OCI-LY1 (cell line): ENCODE measurements around the gene CYBRD1.

Experiments
- H2AFZ ChIP-seq: fragments of 200-600 bp; sonication (generic), shearing (Covaris generic); 2 replicates; pipeline ENCODE4 v1.6.0; 2014; ENCODE audit warnings: antibody characterized with exemption, mild to moderate bottlenecking, low read length
- H3F3A ChIP-seq: fragments of 200-600 bp; sonication (generic), shearing (Covaris generic); 2 replicates; pipeline ENCODE4 v1.6.0; 2014; ENCODE audit warnings: mild to moderate bottlenecking, antibody characterized with exemption, low read length, moderate library complexity; ENCODE audit not compliant: insufficient read depth
- H3K27ac ChIP-seq: fragments of 200-600 bp; sonication (generic); 2 replicates; pipeline ENCODE4 v1.5.1; 2014; ENCODE audit warnings: low read length, mixed run types, mild to moderate bottlenecking, low read depth; ENCODE audit not compliant: poor library complexity, severe bottlenecking
- H3K27me3 ChIP-seq: fragments of 200-600 bp; sonication (generic); 2 replicates; pipeline ENCODE4 v1.6.0; 2014; ENCODE audit warnings: antibody characterized with exemption, mild to moderate bottlenecking, low read length, moderate library complexity; ENCODE audit not compliant: insufficient read depth
- H3K36me3 ChIP-seq: fragments of 200-600 bp; sonication (generic); 2 replicates; pipeline ENCODE4 v1.6.1; 2014; ENCODE audit warnings: mild to moderate bottlenecking, antibody characterized with exemption, low read length, moderate library complexity, mixed read lengths; ENCODE audit not compliant: insufficient read depth
- H3K4me1 ChIP-seq: fragments of 200-600 bp; sonication (generic); 2 replicates; pipeline ENCODE4 v1.5.1; 2014; ENCODE audit warnings: mild to moderate bottlenecking, low read length, moderate library complexity; ENCODE audit not compliant: insufficient read depth, severe bottlenecking
- H3K4me2 ChIP-seq: fragments of 200-600 bp; sonication (generic), shearing (Covaris generic); 2 replicates; pipeline ENCODE4 v1.6.1; 2014; ENCODE audit warnings: low read length
- H3K4me3 ChIP-seq: fragments of 200-600 bp; sonication (generic); 2 replicates; pipeline ENCODE4 v1.5.1; 2014; ENCODE audit warnings: low read length, low read depth, mild to moderate bottlenecking, mixed read lengths; ENCODE audit not compliant: poor library complexity, severe bottlenecking
- H3K79me2 ChIP-seq: fragments of 200-600 bp; shearing (Covaris generic); 2 replicates; pipeline ENCODE4 v1.6.1; 2016; ENCODE audit warnings: mixed run types, low read length, mixed read lengths; ENCODE audit not compliant: insufficient read depth
- H3K9ac ChIP-seq: fragments of 200-600 bp; sonication (generic), shearing (Covaris generic); 2 replicates; pipeline ENCODE4 v1.6.1; 2014; ENCODE audit warnings: mild to moderate bottlenecking, low read length, mixed read lengths
- H3K9me2 ChIP-seq: fragments of 200-600 bp; sonication (generic), shearing (Covaris generic); 2 replicates; pipeline ENCODE4 v1.6.1; 2014; ENCODE audit warnings: low read depth, mild to moderate bottlenecking, low read length, mixed read lengths
- H3K9me3 ChIP-seq: fragments of 200-600 bp; shearing (Covaris generic); 2 replicates; pipeline ENCODE4 v1.6.1; 2014; ENCODE audit warnings: low read length, mixed read lengths
- H4K20me1 ChIP-seq: fragments of 200-600 bp; sonication (generic), shearing (Covaris generic); 2 replicates; pipeline ENCODE4 v1.6.0; 2016; ENCODE audit warnings: mild to moderate bottlenecking, low read length; ENCODE audit not compliant: insufficient read depth
- CTCF ChIP-seq: fragments of 200-600 bp; sonication (generic), shearing (Covaris generic); IDR thresholded peaks from 2 replicates; pipeline ENCODE4 v1.5.1; 2017; ENCODE audit warnings: mild to moderate bottlenecking, antibody characterized with exemption, low read length, moderate library complexity, mixed read lengths
- EZH2 ChIP-seq: fragments of 200-600 bp; sonication (generic), shearing (Covaris generic); IDR thresholded peaks from 2 replicates; pipeline ENCODE4 v1.8.0; 2017; ENCODE audit warnings: borderline replicate concordance, mixed run types, mild to moderate bottlenecking, antibody characterized with exemption, low read length, moderate library complexity, mixed read lengths

The CYBRD1 gene

GRCh38 chr2:171600126-171600525 lies 77.9 kb downstream of the CYBRD1 start:
- Histone ChIP-seq H2AFZ (no peak overlapping the region), H3K9me2 (no peaks in the 10 kb centered on the region), H3K27ac (no peak overlapping the region), H3K9me3 (no peaks in the 10 kb centered on the region), H3K79me2 (no peaks in the 10 kb centered on the region), H3K27me3 (no peaks in the 10 kb centered on the region), H3F3A (no peaks in the 10 kb centered on the region), H4K20me1 (no peaks in the 10 kb centered on the region), H3K4me2 (no peak overlapping the region), H3K36me3 (no peaks in the 10 kb centered on the region), H3K9ac (no peak overlapping the region), H3K4me1 (no peaks in the 10 kb centered on the region), H3K4me3 (no peak overlapping the region)
- TF ChIP-seq CTCF = no peak
- no peak for TF ChIP-seq EZH2

GRCh38 chr2:171602352-171602751 lies 80.1 kb downstream of the CYBRD1 start:
- no peaks in the 10 kb centered on the region for H3K79me2 ChIP-seq
- no peaks in the 10 kb centered on the region for H3K4me1 ChIP-seq
- H3K4me3 ChIP-seq = no peak overlapping the region
- H3K4me2 ChIP-seq = no peak overlapping the region
- H3K9me2 ChIP-seq = no peaks in the 10 kb centered on the region
- no peaks in the 10 kb centered on the region for H3F3A ChIP-seq
- H3K9ac ChIP-seq = no peak overlapping the region
- H3K9me3 ChIP-seq = no peaks in the 10 kb centered on the region
- no peak overlapping the region for H3K27ac ChIP-seq
- H2AFZ ChIP-seq = no peak overlapping the region
- H3K27me3 ChIP-seq = no peaks in the 10 kb centered on the region
- TF ChIP-seq CTCF = no peak
- TF ChIP-seq EZH2 = no peak
- no peaks in the 10 kb centered on the region for H3K36me3 ChIP-seq
- H4K20me1 ChIP-seq = no peaks in the 10 kb centered on the region
